ENCODE results near the gene ETV4.

The ETV4 gene

DNA sequence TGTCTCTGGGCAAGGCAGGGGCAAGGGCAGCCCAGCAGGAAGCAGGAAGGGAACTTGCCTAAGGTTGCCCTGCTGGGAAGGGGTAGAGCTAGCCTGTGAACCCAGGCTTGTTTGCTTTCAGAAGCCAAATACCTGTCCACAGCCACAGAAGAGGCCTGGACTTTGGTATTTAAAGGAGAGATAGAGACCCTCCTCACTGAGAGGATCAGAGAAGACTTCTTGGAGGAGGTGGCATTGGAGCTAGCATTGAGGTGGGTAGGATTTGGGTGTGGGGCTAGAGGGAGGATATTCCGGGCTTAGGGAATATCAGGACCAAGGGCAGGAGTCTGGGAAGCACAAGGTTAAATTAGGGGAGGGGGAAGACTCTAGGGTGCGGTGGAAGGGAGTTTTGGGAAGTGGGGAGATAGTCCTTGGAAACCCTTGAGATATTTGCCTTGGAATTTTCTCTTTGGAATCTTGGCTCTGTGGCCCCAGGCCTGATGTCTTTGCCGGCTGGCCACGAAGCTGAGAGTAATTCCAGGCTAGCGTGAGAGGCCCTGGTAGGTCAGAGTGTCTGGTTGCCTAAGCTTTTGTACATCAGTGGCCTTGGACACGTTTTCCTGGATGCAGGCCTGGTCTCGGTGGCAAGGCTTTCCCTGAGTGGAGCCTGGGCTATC is 13.1 kb upstream of the ETV4 start:
- DNase-seq (ENCODE audit: insufficient read length, low spot score), result no peak
- FAIRE-seq, result no peak
- TF ChIP-seq, protein P1, sequence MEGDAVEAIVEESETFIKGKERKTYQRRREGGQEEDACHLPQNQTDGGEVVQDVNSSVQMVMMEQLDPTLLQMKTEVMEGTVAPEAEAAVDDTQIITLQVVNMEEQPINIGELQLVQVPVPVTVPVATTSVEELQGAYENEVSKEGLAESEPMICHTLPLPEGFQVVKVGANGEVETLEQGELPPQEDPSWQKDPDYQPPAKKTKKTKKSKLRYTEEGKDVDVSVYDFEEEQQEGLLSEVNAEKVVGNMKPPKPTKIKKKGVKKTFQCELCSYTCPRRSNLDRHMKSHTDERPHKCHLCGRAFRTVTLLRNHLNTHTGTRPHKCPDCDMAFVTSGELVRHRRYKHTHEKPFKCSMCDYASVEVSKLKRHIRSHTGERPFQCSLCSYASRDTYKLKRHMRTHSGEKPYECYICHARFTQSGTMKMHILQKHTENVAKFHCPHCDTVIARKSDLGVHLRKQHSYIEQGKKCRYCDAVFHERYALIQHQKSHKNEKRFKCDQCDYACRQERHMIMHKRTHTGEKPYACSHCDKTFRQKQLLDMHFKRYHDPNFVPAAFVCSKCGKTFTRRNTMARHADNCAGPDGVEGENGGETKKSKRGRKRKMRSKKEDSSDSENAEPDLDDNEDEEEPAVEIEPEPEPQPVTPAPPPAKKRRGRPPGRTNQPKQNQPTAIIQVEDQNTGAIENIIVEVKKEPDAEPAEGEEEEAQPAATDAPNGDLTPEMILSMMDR (IDR thresholded peaks at IDR 0.05; ENCODE audit: insufficient read depth, missing control alignments), result no peak

DNA sequence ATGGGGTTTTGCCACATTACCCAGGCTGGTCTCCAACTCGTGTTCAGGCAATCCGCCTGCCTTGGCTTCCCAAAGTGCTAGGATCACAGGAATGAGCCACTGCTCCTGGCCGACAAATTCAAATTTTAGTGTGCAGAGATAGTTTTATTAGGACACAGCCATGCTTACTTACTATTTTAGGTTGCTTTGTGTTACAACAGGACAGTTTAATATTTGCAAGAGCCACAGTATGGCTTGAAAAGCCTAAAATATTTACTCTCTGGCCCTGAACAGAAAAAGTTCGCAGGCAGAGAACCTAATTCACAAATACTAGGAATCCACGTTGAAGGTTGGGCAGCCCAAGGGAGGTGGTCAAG is 12.6 kb upstream of the ETV4 start:
- FAIRE-seq, result no peak
- TF ChIP-seq, protein P1 (IDR thresholded peaks at IDR 0.05; ENCODE audit: insufficient read depth, missing control alignments), result no peak

DNA sequence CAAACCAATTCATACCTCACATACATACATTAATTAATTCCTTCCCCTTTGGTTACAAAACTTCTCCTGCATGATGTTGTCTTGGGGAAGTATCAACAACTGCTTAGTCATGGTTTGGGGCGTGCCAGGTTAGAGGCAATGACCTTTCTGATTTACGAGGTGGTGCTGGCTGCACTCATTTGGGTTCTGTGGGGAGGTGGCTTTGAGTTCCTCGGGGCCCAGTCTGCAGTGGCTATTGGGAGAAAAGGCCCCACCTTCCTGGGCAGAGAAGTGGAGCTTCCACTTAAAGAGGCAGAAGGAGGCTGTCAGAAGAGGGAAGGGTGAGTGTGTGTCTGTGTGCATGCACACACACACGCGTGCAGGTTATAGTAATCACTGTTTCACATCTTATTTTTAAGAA is 10.2 kb upstream of the ETV4 start:
- TF ChIP-seq, protein P1 (IDR thresholded peaks at IDR 0.05; ENCODE audit: insufficient read depth, missing control alignments), result no peak
- FAIRE-seq (no peak), DNase-seq (ENCODE audit: insufficient read length, low spot score) (no peak)

More for the DNA sequence above, 12.6 kb upstream of the ETV4 start:
- DNase-seq (ENCODE audit: insufficient read length, low spot score), result no peak

DNA sequence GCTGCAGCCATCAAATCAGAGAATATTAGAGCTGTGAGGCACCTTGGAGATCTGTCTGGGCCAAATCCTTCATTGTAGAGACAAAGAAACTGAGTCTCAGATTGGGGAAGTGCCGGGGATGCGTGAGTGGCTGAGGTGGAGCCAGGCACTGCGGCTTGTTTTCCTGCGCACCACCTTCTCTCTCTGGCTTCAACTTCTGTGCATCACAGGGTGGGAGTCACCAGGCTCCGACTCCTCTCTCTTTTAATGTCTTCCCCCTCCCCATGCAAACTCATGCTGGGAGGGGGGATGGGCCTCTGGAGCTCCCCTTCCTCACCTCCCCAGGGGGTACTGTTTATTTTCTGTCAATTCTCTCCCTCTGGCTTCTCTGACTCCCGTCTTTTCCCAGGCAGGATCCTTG is 8.7 kb upstream of the ETV4 start:
- TF ChIP-seq, protein P1 (IDR thresholded peaks at IDR 0.05; ENCODE audit: insufficient read depth, missing control alignments), result no peak
- no peak for DNase-seq (ENCODE audit: insufficient read length, low spot score)
- FAIRE-seq, result no peak

DNA sequence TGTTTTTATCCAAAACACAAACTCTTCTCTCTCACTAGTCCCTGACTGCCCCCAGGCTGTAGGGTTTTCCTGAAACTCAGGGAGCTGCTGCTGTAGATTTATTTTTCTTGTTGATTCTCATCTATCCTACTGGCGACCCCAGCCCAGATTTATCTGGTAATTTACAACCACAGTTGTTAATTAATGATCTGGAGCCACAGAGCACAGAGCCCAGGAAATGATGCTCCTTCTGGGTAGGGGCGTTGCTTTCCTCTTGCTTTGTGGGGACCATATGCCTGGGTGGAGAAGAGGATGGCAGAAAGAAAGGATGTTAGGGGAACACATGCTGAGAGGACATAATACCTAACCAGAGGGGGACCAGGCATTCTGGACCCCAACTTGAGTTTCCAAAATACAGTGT is 7.4 kb upstream of the ETV4 start:
- no peak for DNase-seq (ENCODE audit: insufficient read length, low spot score)
- no peak for FAIRE-seq
- TF ChIP-seq, protein P1 (IDR thresholded peaks at IDR 0.05; ENCODE audit: insufficient read depth, missing control alignments), result no peak

DNA sequence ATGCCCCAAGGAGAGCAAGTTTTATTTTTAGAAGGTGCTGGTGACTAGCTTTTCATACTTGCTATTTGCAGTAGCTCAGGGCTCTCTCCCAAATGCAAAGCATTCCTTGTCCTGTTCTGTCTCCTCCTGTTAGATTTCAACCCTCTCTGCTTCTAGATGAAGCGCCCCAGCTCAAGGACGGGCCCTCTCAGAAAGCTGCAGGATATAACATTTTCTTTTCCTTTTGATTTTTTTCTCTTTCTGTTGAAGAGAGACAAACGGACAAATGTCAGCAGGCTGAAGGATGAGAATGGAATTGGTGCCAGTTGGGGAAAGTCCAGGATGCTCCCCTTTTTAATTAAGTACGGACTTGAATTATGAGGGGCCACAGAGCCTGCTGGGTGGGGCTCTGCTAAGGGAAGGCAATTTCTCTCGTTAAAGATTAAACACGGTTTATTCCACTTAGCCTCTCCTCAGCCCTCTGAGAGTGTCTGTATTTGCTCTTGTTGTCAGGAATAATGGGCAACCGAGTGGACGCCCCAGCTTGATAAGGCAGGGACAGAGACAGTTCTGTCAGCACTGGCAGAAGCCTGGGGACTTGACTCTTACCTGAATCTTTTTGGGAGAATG is 6.2 kb upstream of the ETV4 start:
- no peak for DNase-seq (ENCODE audit: insufficient read length, low spot score)
- FAIRE-seq, result no peak
- TF ChIP-seq, protein P1 (IDR thresholded peaks at IDR 0.05; ENCODE audit: insufficient read depth, missing control alignments), result no peak

DNA sequence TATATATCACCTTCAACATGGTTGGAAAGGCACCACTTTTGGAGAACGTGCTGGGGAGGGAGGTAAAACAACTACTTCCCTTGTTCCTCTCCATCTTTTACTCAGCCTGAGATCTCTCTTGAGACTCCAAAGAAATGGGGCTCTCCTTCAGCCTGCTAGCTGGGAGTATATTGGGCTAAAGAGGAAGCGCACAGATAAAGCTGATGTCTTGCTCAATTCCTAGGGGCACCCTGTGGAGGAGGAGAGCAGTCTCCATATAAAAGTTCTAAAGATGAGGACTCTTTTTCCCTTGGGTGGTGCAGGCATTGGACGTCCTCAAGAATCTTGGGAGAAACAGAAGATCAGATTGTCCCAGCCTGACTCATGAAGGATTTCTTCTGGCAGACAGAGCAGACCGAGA is 4.6 kb upstream of the ETV4 start:
- FAIRE-seq, result no peak
- TF ChIP-seq, protein P1 (IDR thresholded peaks at IDR 0.05; ENCODE audit: insufficient read depth, missing control alignments), result no peak
- DNase-seq (ENCODE audit: insufficient read length, low spot score), result no peak

All from D721Med (cell line).